Measurements from ENCODE around the gene HSPB7.
"Not testable (repeated sequence)": the region's sequence is repeated elsewhere in the genome, so short reads cannot be mapped to it uniquely, and the experiment has no call there.

Gene HSPB7

DNA sequence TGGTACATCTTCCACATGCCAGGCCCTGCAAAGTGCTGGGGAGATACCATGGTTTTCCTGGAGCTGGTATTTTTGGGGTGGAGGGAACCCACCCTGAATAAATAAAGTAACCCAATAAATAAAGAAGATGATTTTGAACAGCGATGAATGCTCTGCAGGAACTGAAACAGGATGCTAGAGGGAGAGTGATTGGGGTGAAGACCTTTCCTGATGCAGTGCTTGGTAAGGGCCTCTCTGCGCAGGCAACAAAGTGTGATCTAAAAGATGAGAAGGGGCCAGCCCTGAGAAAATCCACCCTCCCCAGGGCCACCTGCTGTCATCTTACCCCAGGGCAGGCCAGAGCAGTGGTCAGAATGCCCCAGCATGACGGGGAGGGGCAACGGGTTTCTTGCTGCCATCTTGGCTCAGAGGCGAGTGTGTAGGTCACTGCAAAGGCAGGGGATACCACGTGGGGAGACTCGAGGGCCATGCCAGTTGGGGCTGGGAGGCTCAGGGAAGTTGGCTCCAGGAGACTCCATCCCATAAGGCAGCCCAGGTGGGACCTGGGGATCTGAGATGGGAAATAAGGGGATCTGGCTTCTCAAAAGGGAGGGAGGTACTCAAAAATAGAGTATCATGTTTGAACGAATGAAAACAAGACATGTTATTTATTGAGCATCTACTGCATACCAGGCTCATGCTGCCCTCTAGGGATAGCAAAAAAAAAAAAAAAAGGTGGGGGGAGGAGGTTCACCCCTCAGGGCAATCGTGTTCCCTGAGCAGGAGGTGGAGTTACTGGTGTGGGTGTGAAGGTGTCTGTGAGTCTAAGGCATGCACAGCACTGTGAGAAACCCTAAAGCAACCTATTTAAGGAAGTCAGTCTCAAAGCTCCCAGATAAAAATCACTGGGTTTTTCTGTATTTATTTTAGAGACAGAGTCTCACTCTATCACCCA lies 11.0 kb downstream of the HSPB7 start:
- DNase-seq (ENCODE audit: low spot score) = no peak

DNA sequence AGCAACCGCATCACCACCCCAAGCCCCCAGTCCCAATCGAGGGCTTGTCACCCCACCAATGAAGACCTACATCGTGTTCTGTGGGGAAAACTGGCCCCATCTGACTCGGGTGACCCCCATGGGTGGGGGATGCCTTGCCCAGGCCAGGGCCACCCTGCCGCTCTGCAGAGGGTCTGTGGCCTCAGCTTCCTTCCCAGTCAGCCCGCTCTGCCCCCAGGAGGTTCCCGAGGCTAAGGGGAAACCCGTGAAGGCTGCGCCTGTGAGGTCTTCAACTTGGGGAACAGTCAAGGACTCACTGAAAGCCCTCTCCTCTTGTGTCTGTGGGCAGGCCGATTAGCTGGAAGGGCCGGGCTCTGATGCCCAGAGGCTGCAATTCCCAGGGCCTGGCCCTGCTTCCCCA lies 11.8 kb downstream of the HSPB7 start:
- DNase-seq (ENCODE audit: low spot score) = no peak

DNA sequence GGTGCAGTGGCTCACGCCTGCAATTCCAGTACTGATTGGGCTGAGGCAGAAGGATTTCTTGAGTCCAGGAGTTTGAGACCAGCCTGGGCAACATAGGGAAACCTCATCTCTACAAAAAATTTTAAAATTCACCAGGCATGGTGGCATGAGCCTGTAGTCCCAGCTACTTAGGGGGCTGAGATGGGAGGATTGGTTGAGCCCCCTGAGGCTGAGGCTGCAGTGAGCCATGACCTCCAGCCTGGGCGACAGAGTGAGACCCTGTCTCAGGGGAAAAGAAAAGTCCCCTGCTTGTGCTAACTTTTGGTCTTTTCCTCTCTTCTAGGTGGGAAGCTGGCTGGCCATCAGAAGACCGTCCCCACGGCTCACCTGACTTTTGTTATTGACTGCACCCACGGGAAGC lies 12.2 kb downstream of the HSPB7 start:
- no peak for DNase-seq (ENCODE audit: low spot score)

DNA sequence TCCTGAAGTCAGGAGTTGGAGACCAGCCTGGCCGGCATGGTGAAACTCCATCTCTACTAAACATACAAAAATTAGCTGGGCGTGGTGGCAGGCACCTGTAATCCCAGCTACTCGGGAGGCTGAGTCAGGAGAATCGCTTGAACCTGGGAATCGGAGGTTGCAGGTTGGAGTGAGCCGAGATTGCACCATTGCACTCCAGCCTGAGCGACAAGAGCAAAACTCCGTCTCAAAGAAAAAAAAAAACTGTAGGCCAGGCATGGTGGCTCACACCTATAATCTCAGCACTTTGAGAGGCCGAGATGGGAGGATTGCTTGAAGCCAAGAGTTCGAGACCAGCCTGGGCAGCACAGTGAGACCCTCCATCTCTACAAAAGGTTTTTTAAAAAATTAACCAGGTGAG lies 16.6 kb downstream of the HSPB7 start:
- DNase-seq (ENCODE audit: low spot score) = not testable (repeated sequence)

DNA sequence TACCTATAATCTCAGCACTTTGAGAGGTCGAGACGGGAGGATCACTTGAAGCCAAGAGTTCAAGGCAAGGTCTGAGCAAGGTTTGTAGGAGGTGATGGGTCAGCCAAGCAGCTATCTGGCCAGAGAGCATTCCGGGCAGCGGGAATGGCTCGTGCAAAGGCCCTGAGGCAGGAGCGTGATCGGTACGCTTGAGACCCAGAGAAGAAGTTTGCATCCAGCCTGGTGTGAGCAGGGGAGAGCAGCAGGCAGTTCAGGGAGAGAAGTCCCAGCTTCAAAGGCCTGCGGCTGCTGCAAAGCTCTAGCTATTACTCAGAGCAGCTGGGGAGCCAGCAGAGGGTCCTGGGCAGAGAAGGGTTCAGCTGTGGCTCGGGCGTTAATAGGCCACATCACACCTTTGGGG lies 18.9 kb downstream of the HSPB7 start:
- no peak for DNase-seq (ENCODE audit: low spot score)

DNA sequence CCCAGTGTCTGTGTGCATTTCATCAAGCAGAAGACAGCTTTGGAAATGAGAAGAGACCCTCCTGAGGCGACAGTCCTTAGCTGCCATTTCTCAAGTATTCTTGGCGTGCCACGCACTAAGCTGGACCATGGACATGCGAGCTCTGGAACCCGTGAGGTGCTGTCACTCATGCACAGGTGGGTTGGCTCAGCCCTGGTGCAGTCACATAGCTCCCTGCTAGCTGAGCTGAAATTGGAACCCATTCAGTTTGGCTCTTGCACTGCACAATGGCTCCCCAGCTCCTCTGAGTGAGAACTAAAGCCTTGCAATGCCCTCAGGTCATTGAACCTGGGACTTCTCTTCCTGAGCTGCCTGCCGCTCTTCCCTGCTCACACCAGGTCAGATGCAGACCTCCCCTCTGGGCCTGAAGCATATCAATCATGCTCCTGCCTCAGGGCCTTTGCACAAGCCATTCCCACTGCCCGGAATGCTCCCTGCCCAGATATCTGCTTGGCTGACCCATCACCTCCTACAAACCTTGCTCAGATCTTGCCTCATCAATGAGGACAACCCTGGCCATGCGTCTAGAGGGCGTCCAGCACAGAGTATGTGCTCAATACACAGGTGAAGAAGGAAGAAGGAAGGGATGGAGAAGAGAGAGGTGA lies 20.1 kb downstream of the HSPB7 start:
- no peak for DNase-seq (ENCODE audit: low spot score)

DNA sequence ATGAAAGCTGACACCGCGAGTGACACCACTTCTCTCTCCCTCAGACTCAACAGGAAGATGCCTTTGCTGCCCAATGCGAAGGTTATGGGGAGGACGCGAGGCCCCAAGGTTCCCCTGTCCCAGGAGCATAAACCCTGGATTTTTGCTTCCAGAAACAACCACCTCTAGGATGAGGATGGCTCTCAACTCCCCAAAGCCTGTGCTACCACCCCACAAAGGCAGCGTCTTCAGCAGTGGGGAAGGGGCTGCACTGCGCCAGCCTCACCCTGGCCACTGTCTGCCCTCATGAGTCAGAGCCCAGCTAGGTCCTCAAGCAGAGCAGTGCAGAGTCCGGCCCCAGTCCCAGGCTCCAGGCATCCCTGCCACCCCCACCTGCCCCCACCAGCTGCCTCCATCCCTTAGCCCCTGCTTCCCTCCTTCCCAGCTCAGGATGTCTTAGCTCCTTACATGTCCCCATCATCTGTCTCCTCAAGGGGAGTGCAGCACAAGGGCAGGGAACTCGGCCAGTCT lies 20.7 kb downstream of the HSPB7 start:
- no peak for DNase-seq (ENCODE audit: low spot score)

DNA sequence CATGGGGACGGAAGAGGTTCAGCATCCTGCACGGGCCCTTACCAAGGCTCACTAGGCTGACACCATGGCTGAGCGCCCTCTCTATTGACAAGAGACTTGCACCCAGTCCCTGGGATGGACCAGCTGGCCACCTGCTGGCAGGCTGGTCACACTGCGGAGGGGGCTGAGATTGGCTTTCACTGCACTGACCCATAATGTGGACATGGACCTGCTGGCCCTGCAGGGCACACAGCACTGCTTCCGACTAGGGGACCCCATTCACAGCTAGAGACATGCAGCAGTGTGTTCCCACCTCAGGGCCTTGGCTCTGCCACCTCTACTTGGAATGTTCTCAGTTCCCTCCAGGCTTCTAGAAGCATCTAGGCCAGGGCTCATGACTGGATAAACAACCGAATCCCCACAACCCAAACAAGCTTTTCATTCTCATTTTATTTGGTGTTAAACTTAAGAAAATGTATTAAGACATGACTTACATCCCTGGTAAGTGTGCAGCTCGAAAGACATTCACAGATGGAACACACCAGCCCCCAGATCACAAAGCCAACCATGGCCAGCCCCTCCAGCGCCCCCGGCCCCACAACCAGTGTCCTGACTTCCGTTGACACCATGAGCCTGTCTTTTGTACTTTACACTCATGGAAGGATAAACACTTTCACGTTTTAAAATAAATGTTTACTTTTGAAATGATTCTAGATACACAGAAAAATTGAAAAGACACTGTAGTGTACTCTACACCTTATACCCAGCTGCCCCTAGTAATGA lies 23.1 kb downstream of the HSPB7 start:
- peak; percentile 83 for DNase-seq (ENCODE audit: low spot score)

DNA sequence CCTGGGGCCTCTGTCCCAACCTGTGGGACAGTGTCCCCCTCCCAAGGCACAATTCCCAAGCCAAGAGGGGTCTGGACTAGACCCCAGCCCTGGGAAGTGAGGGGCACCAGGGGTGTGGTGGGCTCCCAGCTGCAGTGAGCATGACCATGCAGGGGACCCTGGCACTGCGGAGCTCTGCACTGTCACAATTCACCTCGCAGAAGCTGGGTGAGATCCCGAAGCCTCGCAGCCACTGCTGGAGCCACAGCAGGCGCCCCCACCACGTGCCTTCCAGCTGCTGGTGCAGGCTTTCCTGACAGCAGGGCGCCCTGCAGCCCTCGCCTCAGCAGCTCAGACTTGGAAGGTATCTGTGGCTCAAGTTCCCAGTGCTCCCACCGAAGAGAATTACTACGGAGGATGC lies 23.8 kb downstream of the HSPB7 start:
- no peak for DNase-seq (ENCODE audit: low spot score)

DNA sequence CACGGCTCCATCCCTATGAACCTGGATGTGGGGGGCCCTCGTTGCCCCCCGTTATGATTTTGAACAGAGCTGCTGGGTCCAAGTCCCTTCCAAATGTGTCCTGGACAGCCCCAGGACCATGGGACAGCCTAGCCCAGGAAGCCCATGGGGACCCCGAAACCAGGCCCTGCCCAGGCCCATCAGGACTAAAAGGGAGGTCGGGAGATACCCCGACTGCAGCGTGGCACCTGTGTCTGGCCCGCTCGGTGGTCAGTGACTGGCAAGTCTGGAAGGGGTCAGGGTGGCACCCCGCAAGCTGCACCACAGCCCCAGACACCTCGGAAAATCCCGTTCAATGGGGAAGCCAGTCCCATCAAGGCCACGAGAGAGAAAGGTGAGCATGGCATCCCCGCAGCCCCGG lies 24.2 kb downstream of the HSPB7 start:
- DNase-seq (ENCODE audit: low spot score) = no peak

DNA sequence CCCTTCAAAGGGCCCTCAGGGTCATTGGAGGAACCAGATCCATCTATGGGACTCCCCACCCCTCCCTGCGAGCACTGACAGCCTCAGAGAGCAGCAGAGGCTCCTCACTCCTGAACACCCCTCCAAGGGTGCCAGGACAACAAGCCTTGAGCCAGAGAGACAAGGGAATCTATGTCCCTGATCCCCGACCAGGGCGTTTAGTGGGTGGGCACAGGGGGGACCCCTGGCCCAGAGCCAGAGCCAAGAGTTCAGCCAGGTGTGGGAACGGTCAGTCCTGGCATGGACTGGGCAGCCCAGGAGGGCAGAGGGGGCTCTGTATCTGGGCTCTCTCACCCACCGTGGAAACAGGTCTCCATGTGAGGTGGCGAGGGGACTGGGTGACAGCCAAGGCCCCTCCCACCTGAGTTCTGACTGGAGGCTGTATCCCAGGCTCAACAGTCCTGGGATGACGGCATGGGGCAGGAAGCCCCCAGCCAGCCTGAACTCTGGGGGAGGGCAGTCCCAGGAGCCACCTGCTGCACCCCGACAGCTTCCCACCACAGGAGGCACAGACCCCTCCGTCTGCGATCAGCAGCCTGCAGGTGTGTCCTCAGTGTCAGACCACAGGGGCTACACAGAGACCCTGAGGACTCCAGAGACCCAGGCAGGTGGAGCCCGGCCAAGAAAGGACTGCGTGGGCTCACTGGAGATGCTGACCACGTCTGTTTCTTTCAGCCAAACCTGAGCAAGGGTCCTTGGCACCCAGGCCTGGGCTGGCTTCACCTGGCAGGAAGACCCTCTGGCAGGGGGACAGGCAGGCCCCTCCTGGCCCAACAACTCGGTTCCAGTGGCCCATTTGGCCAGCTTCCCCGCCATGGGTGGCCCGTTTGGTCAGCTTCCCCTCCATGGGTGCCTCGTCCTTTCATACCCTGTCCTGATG lies 25.0 kb downstream of the HSPB7 start:
- no peak for DNase-seq (ENCODE audit: low spot score)

DNA sequence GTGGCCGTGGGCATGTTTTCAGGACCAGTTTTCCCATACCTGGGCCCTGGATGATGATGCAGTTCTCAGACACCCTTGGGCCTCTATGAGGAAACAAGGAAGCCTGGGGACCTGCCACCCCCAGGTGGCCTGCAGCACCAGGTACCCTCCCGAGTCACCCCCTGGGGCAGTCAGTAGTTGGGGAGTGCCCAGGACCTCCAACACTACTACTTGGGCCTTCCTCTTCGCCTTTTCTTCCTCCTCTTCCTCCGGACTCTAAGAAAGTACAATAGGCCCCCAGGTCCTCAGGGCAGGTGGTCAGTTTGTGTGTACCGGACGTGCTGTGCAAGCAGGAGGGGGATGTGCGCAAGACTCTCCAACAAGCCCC lies 25.7 kb downstream of the HSPB7 start:
- DNase-seq (ENCODE audit: low spot score) = no peak

DNA sequence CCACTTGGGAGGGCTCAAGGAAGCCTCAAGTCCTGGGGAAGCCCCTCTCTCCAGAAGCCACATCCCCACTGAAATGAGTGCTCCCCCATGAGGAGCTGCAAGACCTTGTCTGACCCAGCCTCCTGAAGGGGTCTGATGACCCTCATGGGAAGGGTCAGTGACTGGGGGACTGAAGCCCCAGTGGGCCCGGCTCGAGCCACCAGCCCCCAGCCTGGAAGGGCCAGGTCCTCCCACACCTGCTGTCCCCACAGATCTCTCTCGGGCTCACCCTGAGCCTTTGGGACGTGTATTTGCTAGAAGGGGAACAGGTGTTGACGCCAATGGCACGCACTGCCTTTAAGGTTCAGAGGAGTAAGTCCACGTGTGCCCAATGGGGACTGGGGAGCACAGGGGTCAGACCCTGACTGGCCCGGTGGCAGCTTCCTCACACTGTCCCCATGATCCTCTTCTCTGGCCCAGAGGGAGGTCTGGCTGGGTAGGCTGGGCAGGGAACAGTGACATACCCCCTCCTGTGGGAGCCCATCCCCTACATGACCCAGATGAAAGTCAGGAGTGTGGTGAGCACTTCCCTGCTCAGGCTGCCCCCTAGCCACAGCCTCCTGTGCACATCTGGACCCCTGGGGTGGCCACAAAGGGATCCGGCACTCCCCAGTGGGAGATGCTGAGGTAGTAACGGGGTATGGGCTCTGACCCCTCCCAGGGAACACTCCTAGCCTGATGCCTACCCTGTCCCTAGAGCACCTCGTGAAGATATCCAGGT lies 26.2 kb downstream of the HSPB7 start:
- no peak for DNase-seq (ENCODE audit: low spot score)

DNA sequence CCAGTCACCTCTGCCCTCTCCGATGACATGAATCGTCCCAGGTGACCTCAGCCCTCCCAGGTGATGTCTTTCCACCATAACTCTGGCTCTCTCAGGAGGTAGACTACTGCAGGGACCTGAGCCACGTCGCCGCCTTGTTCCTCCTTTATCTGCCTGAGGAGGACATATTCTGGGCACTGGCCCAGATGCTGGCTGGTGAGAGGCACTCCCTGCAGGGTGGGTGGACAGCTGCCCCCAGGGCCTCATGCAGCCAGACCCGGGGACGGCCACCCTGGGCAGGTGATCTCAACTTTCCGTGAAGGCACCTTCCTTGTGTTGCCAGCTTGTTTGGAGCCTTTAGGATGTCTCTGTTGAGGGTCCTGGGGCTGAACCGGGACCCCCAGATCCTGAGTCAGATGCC lies 28.1 kb downstream of the HSPB7 start:
- no peak for DNase-seq (ENCODE audit: low spot score)

DNA sequence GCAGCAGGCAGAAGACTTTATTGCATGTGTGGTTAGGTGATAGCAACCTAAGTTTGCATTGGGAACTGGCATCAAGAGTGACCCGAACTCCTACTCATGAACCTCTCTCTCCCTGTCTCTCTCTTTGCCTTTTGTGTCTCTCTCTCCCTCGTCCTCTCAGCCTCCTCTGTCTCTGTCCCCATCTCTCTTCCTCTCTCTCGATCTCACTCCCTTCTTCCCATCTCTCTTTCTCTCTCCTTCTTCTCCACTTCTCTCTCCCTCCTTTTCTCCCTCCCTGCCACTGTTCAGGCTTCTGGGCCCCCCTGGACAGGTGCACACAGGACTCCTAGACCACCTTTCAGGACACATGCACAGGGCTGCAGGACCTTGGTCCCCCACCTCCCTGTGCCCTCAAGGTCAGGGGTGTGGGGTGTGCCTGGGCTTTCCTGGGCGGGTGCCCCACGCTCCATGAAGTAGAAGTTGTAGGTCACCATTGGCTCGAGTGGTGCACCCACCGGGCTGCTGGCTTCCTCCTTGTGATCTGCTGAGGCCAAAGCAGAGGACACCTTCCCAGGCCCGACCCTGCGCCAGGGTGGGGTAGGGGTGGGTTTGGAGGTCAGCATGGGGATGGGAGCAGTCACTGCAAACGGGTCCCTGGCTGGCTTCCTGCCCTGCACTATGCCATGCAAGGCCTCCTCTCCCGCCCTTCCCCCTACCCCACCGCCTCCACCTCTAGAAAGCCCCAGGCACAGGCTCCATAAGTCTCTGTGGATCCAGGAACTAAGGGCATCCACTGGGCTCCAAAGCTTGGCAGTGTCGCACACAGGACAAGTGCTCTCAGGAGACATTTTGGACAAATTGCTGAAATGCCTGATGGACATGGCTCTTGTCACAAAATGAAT lies 28.7 kb downstream of the HSPB7 start:
- no peak for DNase-seq (ENCODE audit: low spot score)

DNA sequence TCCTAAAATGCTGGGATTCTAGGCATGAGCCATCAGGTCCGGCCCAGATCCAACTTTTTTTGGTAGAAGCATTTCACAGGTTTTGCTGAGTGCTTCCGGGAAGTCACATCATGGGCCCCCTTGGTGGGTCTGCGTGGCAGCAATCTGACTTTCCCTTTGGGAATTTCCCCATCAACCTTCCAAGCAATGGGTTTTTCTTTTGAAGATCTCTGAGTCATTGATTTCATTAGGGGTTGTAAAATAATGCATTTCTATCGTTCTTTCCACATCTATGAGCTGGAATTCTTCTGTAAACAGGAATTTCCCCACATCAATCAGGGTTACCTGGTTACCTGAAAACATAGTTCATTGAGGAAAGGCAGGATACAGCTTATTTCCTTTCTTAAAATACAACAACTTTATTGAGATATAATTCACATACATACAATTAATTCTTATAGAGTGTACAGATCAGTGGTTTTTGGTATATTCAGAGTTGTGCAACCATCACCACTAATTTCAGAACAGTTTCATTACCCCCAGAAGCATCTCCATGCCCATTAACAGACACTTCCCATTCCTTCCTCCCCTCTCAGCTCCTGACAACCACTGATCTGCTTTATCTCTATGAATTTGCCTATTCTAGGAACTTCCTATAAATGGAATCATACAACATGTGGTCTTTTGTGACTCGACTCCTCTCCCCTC lies 32.1 kb downstream of the HSPB7 start:
- DNase-seq (ENCODE audit: low spot score) = no peak

DNA sequence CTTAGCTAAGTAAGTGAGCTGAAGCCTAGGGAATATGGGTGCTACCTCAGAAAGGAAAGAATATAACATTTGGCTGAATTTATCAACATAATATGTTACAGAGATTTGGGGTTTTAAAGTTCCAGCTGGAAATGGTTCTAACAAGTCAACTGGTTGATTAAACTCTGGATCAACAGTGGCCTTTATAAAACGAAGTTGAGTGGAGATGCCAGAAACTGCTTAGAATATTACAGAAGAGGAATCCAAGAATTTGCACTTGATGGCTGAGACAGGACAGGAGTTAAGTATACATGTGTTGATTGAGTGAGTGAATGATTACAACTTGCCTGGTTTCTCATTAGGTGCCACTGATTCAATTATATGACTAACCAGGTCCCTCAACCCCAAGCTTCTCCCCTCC lies 34.6 kb downstream of the HSPB7 start:
- DNase-seq (ENCODE audit: low spot score) = no peak

DNA sequence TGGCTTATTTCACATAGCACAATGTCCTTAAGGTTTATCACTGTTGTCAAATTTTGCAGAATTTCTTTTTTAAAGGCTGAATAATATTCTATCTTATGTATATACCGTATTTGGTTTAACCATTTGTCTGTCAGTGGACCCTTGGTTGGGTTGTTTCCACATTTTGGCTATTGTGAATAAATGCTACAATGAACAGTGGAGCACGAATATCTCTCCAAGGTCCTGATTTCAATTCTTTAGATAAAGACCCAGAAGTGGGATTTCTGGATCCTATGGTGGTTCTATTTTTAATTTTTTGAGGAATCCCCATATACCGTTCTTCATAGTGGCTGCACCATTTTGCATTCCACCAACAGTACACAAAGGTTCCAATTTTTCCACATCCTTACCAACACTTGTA lies 36.2 kb downstream of the HSPB7 start:
- no peak for DNase-seq (ENCODE audit: low spot score)

DNA sequence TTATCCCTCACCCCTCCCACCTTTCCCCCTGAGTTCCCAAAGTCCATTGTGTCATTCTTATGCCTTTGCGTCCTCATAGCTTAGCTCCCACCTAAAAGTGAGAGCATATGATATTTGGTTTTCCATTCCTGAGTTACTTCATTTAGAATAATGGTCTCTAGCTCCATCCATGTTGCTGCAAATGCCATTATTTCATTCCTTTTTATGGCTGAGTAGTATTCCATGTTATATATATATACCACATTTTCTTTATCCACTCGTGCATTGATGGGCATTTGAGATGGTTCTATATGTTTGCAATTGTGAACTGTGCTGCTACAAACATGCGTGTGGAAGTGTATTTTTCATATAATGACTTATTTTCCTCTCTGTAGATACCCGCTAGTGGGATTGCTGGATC lies 39.9 kb downstream of the HSPB7 start:
- DNase-seq (ENCODE audit: low spot score) = not testable (repeated sequence)
